ENCODE data around the gene RBM15. TPM values are rescaled to one million over a fixed set of nuclear protein-coding genes. Genes with fewer than 3 reads are reported as not detected.

The RBM15 gene
- total RNA-seq, 4 donors from 2014 or later: 24.1 to 42.4 (median 31.4) TPM

GRCh38 chr1:110337704-110338308, 1.4 kb upstream of the RBM15 start:
- no peak for TF ChIP-seq CTCF (IDR thresholded peaks at IDR 0.05; ENCODE audit: low read depth)

- no peak for TF ChIP-seq CTCF (IDR thresholded peaks at IDR 0.05; ENCODE audit: low read depth)
Measured at GRCh38 chr1:110338309-110338885, 780 bp upstream of the RBM15 start.

- TF ChIP-seq CTCF (IDR thresholded peaks at IDR 0.05; ENCODE audit: low read depth): no peak
Measured at GRCh38 chr1:110339407-110340206, 430 bp downstream of the RBM15 start.

GRCh38 chr1:110340207-110340468, 961 bp downstream of the RBM15 start:
- no peak for TF ChIP-seq CTCF (IDR thresholded peaks at IDR 0.05; ENCODE audit: low read depth)

- TF ChIP-seq CTCF (IDR thresholded peaks at IDR 0.05; ENCODE audit: low read depth): no peak
Measured at GRCh38 chr1:110341146-110341871, 2.1 kb downstream of the RBM15 start.

GRCh38 chr1:110341872-110342331, 2.7 kb downstream of the RBM15 start:
- TF ChIP-seq CTCF (IDR thresholded peaks at IDR 0.05; ENCODE audit: low read depth): no peak

- no peak for TF ChIP-seq CTCF (IDR thresholded peaks at IDR 0.05; ENCODE audit: low read depth)
Measured at GRCh38 chr1:110343249-110343648, 4.1 kb downstream of the RBM15 start.
